Dendritic cell treated with granulocyte-macrophage colony-stimulating factor and Interleukin-4, amounts not matched to agents 40 ng/mL and 50 ng/mL, for 4 days (primary cell): ENCODE results near the gene CLEC16A.

ENCODE experiments used
- H3K27ac Mint-ChIP-seq: one replicate; pipeline ENCODE4 v1.8.0; 2022; ENCODE audit warnings: mild to moderate bottlenecking, mixed read lengths
- H3K27me3 Mint-ChIP-seq: one replicate; pipeline ENCODE4 v1.8.0; 2022; ENCODE audit warnings: mild to moderate bottlenecking, mixed read lengths
- H3K36me3 Mint-ChIP-seq: one replicate; pipeline ENCODE4 v1.8.0; 2022; ENCODE audit warnings: low read depth, mixed read lengths
- H3K4me1 Mint-ChIP-seq: one replicate; pipeline ENCODE4 v1.8.0; 2022; ENCODE audit warnings: low read depth, mixed read lengths
- H3K4me3 Mint-ChIP-seq: one replicate; pipeline ENCODE4 v1.8.0; 2022; ENCODE audit warnings: mild to moderate bottlenecking, moderate library complexity, mixed read lengths
- H3K9me3 Mint-ChIP-seq: one replicate; pipeline ENCODE4 v1.8.0; 2022; ENCODE audit warnings: mixed read lengths
- intact Hi-C: fragments of 100-400 bp; cut with micrococcal nuclease; formaldehyde crosslinking; loops from one replicate; pipeline ENCODE4 v1.15.0; 2022

CLEC16A gene

DNA sequence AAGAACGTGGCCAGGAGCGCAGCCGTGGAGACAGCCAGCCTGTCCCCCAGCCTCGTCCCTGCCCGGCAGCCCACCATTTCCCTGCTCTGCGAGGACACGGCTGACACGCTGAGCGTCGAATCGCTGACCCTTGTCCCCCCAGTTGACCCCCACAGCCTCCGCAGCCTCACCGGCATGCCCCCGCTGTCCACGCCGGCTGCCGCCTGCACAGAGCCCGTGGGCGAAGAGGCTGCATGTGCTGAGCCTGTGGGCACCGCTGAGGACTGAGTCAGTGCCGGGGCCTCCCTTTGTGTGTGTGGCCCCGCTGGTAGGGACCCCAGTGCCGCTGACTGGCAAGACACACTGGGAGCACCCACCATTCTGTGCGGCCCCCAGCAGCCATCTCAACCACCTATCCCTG lies 234.1 kb downstream of the CLEC16A start:
- Mint-ChIP-seq H3K27me3 (no peaks in the 10 kb centered on the region), H3K36me3 (peaks cover 58% of the 10 kb centered on the region), H3K4me1 (peaks cover 92% of the 10 kb centered on the region), H3K4me3 (peak overlapping the region; percentile 44), H3K27ac (peak overlapping the region; percentile 90), H3K9me3 (no peaks in the 10 kb centered on the region)
- intact Hi-C loops: loop anchor here (5.0 kb wide), 2 partner anchors 41 to 206 kb away; no protein-coding TSS in a partner anchor

DNA sequence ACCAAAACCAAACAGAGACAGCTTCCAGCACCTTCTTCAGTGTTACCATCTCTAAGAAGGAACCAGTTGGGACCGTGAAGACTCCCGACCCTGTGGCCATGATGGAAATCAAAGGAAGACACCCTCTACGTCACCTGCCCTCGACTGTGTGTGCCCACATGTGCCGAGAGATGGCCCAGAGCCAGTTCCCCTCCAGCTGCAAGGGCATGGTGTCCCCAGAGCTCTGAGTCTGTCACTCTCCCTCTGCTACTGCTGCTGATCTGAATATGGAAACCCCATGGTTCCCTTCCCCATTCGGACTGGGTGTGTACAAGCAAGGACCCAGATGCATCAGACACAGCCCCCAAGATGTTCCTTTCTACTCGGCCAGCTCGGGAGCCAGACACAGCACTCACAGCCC lies 235.2 kb downstream of the CLEC16A start:
- H3K27me3 Mint-ChIP-seq: no peaks in the 10 kb centered on the region
- no peaks in the 10 kb centered on the region for H3K9me3 Mint-ChIP-seq
- intact Hi-C loops: loop anchor here (5.0 kb wide), 2 partner anchors 42 to 207 kb away; no protein-coding TSS in a partner anchor
- peaks cover 56% of the 10 kb centered on the region for H3K36me3 Mint-ChIP-seq
- H3K4me1 Mint-ChIP-seq: peaks cover 95% of the 10 kb centered on the region
- peak overlapping the region; percentile 82 for H3K4me3 Mint-ChIP-seq
- peak overlapping the region; percentile 90 for H3K27ac Mint-ChIP-seq

DNA sequence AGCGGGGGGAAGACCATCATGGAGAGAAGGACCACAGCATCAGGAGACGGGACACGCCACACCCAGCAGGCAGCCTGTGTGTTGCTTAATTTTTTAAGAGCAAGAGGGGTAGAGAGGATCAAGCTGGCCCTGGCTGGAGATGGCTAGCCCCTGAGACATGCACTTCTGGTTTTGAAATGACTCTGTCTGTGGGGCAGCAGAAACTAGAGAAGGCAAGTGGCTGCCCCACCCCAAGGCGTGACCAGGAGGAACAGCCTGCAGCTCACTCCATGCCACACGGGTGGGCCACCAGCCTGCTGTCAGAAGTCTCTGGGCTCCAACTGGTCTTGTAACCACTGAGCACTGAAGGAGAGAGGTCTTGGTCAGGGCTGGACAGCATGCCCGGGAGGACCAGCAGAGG lies 236.1 kb downstream of the CLEC16A start:
- Mint-ChIP-seq H3K4me3 (peak overlapping the region; percentile 82), H3K27ac (peak overlapping the region; percentile 90), H3K9me3 (no peaks in the 10 kb centered on the region), H3K27me3 (no peaks in the 10 kb centered on the region), H3K4me1 (peaks cover 93% of the 10 kb centered on the region), H3K36me3 (peaks cover 47% of the 10 kb centered on the region)
- intact Hi-C loops: loop anchor here (5.0 kb wide), 3 partner anchors 52 to 182 kb away; no protein-coding TSS in a partner anchor

DNA sequence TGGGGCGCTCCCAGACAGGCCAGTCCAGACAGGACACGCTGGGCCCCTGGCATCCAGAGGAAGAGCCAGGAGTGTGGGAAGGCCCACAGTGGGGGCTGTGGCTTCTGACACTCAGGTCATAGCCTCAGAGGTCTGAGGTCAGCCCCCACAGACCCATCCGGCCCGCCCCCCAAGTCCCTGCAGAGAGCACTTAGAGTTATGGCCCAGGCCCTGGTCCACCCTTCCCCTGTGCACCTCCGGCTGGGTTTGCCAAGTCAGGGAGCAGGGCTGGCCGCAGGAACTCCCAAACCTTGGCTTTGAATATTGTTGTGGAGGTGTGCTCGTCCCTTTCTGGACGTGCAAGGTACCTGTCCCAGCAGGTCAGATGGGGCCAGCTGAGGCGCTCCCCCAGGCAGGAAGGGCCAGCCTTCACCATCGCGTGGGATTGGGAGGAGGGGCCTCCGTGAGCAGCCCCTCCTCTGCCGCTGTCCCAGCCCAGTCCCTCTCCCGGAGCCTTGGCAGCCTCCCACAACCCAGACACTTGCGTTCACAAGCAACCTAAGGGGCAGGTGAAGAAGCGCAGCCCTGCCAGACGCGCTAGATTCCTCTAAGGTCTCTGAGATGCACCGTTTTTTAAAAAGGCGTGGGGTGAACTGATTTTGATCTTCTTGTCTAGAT lies 237.0 kb downstream of the CLEC16A start:
- peaks cover 41% of the 10 kb centered on the region for H3K36me3 Mint-ChIP-seq
- intact Hi-C loops: loop anchor here (5.0 kb wide), 3 partner anchors 51 to 181 kb away; no protein-coding TSS in a partner anchor
- peak overlapping the region; percentile 82 for H3K4me3 Mint-ChIP-seq
- peaks cover 86% of the 10 kb centered on the region for H3K4me1 Mint-ChIP-seq
- peak overlapping the region; percentile 90 for H3K27ac Mint-ChIP-seq
- no peaks in the 10 kb centered on the region for H3K27me3 Mint-ChIP-seq
- no peaks in the 10 kb centered on the region for H3K9me3 Mint-ChIP-seq

DNA sequence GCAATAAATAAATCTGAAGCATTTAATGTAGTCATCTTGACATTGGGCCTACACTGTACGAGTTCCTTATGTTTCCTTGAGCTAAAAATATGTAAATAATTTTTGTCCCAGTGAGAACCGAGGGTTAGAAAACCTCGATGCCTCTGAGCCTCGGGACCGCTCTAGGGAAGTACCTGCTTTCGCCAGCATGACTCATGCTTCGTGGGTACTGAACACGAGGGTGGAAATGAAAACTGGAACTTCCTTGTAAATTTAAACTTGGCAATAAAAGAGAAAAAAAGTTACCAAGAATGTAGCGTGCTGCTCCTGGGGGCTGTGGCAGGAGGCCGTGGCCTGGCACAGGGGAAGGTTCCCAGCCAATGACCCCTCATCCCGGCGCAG lies 237.5 kb downstream of the CLEC16A start:
- Mint-ChIP-seq H3K4me3 (peak overlapping the region; percentile 82), H3K27me3 (no peaks in the 10 kb centered on the region), H3K9me3 (no peaks in the 10 kb centered on the region), H3K4me1 (peaks cover 81% of the 10 kb centered on the region), H3K27ac (peak overlapping the region; percentile 90), H3K36me3 (peaks cover 37% of the 10 kb centered on the region)
- intact Hi-C loops: loop anchor here (5.0 kb wide), 3 partner anchors 50 to 180 kb away; no protein-coding TSS in a partner anchor

DNA sequence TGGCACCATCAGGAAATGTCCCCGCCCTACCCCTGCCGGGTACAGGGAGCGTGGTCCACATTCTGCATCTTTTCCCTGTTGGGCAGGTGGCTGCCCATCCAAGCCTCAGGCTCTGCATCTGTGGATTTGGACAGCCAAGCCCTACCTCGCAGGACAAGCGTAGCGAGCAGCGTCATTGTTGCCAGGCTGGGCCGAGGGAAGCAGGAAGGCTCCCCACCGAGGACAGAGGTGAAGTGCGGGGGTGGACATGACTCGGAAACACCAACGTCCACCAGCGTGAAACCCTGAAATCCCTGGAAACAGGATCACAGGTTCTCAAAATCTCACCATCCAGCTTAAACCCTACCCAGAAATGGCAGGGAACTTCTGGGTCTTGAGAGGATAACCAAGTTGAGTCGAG lies 238.0 kb downstream of the CLEC16A start:
- Mint-ChIP-seq H3K4me3 (peak overlapping the region; percentile 82), H3K36me3 (peaks cover 35% of the 10 kb centered on the region), H3K27me3 (no peaks in the 10 kb centered on the region), H3K9me3 (no peaks in the 10 kb centered on the region), H3K27ac (peak overlapping the region; percentile 90), H3K4me1 (peaks cover 79% of the 10 kb centered on the region)
- intact Hi-C loops: loop anchor here (5.0 kb wide), 3 partner anchors 50 to 180 kb away; no protein-coding TSS in a partner anchor

DNA sequence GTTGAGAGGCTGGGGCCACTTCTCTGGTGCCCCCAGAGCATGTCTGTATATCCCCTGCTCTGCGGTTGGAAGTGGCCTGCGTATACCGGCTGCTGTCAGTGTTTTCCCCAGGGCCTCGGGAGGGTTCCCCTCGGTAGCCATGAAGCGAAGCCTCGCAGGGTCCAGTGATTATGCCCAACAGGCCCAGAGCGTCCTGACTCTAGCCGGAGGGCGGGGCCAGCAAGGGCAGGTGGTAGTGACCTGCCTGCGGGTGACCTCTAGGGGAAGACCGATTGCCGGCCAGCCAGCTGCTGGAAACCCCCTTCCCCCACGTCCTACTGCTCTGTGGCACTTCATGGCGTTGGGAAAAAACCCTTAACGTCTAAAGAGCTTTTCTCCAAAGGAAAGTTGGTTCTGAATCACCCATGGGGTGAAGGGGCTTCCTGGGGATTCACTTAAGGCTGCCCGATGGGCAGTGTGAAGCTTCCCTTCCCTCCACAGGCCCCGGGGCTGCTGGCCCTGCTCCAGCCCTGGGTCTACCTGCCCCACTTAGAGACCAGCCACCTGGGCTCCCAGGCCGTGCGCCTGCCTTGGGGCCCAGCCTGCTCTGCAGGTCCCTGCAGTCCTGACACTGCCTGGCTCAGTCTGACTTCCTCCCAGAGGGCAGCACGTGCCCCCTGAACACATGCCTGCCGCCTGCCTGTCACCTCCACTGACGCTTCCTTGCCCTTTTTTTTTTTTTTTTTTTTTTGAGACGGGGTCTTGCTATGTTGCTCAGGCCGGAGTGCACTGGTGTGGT lies 238.9 kb downstream of the CLEC16A start:
- Mint-ChIP-seq H3K4me1 (peaks cover 78% of the 10 kb centered on the region), H3K36me3 (peaks cover 35% of the 10 kb centered on the region), H3K27ac (peak overlapping the region; percentile 90), H3K27me3 (no peaks in the 10 kb centered on the region), H3K4me3 (peak overlapping the region; percentile 82), H3K9me3 (no peaks in the 10 kb centered on the region)
- intact Hi-C loops: loop anchor here (5.0 kb wide), 3 partner anchors 49 to 179 kb away; no protein-coding TSS in a partner anchor

DNA sequence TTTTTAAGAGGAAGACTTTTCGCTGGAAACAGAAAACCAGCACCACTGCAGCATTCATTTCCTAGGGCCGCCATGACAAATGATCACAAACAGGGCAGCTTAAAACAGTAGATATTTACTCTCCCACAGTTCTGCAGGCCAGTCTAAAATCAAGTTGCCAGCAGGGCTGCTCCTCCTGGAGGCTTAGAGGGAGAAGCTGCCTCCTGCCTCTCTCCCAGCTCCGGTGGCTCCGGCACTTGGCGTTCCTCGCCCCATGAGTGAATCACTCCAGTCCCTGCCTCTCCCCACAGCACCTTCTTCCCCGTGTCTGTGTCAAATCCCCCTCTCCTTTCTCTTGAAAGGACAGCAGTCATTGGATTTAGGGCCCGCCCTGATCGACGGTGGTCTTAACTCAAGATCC lies 239.6 kb downstream of the CLEC16A start:
- Mint-ChIP-seq H3K27me3 (peaks cover 1% of the 10 kb centered on the region), H3K27ac (peak overlapping the region; percentile 90), H3K36me3 (peaks cover 27% of the 10 kb centered on the region), H3K4me1 (peaks cover 77% of the 10 kb centered on the region), H3K9me3 (no peaks in the 10 kb centered on the region), H3K4me3 (no peak overlapping the region)
- intact Hi-C loops: loop anchor here (5.0 kb wide), 3 partner anchors 48 to 178 kb away; no protein-coding TSS in a partner anchor

DNA sequence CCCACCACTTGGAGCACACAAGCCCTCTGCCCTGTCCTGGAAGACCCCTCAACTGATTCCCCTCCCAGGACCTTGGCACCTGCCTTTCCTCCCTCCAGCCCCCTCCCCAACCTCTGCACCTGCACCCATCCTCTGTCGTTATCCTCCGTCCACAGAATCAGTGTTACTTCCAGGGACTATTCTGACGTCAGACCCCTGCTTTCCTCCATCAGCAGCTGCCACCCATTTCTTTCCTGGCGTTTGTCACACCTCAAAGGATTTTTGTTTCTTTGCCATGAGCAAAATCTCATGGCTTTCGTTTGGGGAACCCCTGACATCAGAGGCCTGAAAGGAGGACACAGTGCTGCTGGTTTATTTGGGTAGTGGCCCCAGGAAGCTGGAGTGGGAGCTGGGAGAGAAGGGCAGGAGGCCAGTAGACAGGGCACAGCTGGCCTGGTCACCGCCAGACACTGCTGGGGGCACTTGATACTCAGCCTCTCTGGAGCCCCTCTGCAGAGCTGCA lies 243.2 kb downstream of the CLEC16A start:
- Mint-ChIP-seq H3K4me1 (peaks cover 79% of the 10 kb centered on the region), H3K27me3 (peaks cover 6% of the 10 kb centered on the region)
- intact Hi-C loops: no loop called here

DNA sequence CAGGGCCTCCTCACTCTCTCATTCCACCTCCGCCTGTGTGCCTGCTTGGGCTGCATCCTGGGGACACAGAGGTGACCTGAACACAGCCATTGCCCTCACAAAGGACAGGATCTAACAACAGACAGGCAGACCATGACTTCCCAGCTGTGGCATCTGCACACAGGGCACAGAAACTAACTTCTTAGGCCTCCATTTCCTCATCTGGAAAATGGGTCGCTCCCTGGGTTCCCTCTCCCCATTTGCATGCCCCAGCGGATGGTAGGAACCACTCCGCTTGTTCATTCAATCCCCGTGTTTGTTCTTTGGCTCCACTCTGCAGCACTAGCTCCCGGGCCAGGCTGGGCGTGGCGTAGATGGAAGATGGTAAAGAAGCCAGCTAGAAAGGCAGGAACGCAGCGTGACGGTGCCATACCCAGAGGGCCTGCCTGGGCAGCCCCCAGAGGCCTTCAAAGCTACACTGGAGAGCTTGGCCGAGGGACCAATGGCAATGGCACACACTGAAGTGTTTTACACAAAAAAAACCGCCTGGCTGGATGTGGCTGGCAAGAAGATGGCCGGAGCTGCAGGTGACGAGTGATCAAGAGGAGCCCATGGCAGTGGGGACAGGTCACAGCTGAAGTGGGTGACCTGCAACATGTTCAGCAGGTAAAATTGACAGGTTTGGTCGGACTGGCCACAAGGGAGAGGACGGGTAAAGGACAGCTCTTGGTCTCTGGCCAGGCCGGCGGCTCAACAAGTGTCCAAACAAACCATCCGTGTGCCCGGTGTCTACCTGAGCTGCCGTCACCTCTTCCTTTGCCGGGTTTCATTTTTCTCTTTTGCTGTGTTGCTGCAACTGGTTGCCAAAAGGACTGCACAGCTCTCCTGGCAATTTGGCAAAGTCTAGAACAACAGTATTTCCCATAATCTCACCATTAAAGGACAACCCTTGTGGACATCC lies 244.7 kb downstream of the CLEC16A start:
- no peak overlapping the region for H3K4me3 Mint-ChIP-seq
- no peaks in the 10 kb centered on the region for H3K9me3 Mint-ChIP-seq
- H3K36me3 Mint-ChIP-seq: peaks cover 3% of the 10 kb centered on the region
- H3K4me1 Mint-ChIP-seq: peaks cover 78% of the 10 kb centered on the region
- intact Hi-C loops: no loop called here
- peaks cover 7% of the 10 kb centered on the region for H3K27me3 Mint-ChIP-seq
- H3K27ac Mint-ChIP-seq: no peak overlapping the region

More for the DNA sequence above, 243.2 kb downstream of the CLEC16A start:
- no peak overlapping the region for H3K4me3 Mint-ChIP-seq
- H3K9me3 Mint-ChIP-seq: no peaks in the 10 kb centered on the region
- H3K27ac Mint-ChIP-seq: peak overlapping the region; percentile 73
- peaks cover 12% of the 10 kb centered on the region for H3K36me3 Mint-ChIP-seq

DNA sequence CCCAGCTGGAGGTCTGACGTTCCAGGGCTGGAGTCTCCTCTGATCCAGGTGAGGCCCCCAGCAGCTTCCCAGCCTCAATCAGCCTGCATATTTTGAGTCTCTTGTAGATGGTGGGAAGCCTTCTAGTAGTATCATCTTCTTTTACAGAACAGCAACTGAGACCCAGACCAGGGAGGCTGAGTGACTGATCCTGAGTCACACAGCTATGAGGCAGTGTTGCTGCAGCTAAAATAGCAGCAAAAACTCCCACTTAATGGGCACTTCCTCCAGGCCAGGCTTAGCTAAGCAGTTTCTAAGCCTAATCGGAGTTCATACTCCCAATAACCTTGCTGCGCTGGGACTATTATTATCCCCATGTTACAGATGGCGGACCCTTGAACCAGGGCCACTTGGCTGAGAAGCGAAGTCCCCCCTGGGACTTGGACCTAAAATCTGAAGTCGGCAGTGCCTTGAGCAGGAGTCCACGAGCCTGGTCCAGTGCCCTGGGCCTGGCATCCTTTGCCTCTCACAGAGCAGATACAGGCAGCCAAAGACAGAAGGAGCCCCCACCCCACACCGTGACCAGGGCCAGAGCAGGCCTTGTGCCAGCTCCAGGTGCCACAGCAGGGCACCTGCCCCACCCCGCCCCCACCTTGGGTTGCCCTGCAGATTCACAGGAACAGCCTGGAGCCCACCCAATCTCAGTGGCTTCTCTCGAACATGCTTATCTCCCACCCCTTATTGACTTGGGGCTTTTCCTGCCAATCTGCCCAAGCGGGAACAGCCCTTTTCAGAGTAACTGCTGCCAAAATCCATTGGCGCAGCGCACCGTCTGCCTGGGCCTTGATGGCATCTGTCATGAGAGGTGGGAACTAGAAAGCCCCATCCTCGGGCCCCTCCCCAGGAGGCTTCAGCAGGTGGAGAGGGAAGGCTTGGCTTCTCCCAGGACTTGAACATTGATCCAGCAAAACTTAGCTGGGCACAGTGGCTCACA lies 246.5 kb downstream of the CLEC16A start:
- Mint-ChIP-seq H3K4me3 (peak overlapping the region; percentile 43), H3K27me3 (peaks cover 7% of the 10 kb centered on the region), H3K36me3 (no peaks in the 10 kb centered on the region), H3K4me1 (peaks cover 78% of the 10 kb centered on the region), H3K27ac (peak overlapping the region; percentile 49), H3K9me3 (no peaks in the 10 kb centered on the region)
- intact Hi-C loops: no loop called here

DNA sequence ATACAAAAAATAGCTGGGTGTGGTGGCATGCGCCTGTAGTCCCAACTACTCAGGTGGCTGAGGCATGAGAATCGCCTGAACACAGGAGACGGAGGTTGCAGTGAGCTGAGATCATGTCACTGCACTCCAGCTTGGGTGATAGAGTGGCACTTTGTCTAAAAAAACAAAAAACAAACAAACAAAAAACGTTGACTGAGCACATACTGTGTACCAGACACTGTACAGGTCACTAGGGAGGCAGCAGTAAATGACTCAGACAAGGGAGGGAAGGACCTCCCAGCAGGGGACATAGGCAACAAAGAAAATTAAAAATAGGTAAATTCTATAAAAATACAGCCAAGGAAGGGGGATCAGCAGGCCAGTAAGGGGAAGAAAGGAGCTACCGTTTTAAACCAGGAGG lies 247.3 kb downstream of the CLEC16A start:
- Mint-ChIP-seq H3K27me3 (peaks cover 7% of the 10 kb centered on the region), H3K9me3 (no peaks in the 10 kb centered on the region), H3K4me1 (peaks cover 78% of the 10 kb centered on the region), H3K27ac (peak overlapping the region; percentile 49), H3K36me3 (no peaks in the 10 kb centered on the region), H3K4me3 (no peak overlapping the region)
- intact Hi-C loops: no loop called here
